H1 (cell line): ENCODE data around the gene LOXHD1.

Experiments
- CTCF ChIP-seq, 3 experiments: IDR thresholded peaks; 1 replicate in 2 of 3; 2 replicates in 1 of 3; pipeline versions ENCODE4 v1.5.1 to v1.6.1; 2011; ENCODE audit warnings: low read length in 3 of 3, mild to moderate bottlenecking in 3 of 3, inconsistent platforms in 2 of 3, low read depth in 1 of 3, moderate library complexity in 1 of 3; ENCODE audit not compliant: insufficient read depth in 1 of 3; ENCODE audit errors: control extremely low read depth in 1 of 3
- GABPA ChIP-seq: IDR thresholded peaks from 2 replicates; pipeline ENCODE4 v1.6.1; 2011; ENCODE audit warnings: mild to moderate bottlenecking, low read length, moderate library complexity, borderline replicate concordance; ENCODE audit not compliant: insufficient read depth

GRCh38 chr18:46678041-46678440 is 21.0 kb upstream of the LOXHD1 start:
- no peak for TF ChIP-seq GABPA
- no peak for TF ChIP-seq CTCF (IDR thresholded peaks at IDR 0.05; ENCODE audit: control extremely low read depth in 1 of 3, insufficient read depth in 1 of 3, low read depth in 1 of 3, low read length in 3 of 3)
